Femur (tissue), 1 donor: ENCODE results near the gene TNRC6C.

Experiments
- DNase-seq: peaks from one replicate; pipeline ENCODE4 v3.0.0-alpha.2; 2017

Gene TNRC6C, protein sequence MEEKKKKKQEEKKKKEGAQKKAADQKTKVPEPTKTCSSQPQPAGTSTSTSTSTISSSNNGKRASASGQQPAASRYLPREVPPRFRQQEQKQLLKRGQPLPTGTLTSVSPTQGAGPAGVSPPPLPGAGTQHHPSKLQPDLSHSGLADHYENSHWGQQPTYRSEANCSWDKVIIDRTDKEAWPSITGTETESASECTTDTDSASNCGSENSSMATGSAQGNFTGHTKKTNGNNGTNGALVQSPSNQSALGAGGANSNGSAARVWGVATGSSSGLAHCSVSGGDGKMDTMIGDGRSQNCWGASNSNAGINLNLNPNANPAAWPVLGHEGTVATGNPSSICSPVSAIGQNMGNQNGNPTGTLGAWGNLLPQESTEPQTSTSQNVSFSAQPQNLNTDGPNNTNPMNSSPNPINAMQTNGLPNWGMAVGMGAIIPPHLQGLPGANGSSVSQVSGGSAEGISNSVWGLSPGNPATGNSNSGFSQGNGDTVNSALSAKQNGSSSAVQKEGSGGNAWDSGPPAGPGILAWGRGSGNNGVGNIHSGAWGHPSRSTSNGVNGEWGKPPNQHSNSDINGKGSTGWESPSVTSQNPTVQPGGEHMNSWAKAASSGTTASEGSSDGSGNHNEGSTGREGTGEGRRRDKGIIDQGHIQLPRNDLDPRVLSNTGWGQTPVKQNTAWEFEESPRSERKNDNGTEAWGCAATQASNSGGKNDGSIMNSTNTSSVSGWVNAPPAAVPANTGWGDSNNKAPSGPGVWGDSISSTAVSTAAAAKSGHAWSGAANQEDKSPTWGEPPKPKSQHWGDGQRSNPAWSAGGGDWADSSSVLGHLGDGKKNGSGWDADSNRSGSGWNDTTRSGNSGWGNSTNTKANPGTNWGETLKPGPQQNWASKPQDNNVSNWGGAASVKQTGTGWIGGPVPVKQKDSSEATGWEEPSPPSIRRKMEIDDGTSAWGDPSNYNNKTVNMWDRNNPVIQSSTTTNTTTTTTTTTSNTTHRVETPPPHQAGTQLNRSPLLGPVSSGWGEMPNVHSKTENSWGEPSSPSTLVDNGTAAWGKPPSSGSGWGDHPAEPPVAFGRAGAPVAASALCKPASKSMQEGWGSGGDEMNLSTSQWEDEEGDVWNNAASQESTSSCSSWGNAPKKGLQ (N-terminal part only)

DNA sequence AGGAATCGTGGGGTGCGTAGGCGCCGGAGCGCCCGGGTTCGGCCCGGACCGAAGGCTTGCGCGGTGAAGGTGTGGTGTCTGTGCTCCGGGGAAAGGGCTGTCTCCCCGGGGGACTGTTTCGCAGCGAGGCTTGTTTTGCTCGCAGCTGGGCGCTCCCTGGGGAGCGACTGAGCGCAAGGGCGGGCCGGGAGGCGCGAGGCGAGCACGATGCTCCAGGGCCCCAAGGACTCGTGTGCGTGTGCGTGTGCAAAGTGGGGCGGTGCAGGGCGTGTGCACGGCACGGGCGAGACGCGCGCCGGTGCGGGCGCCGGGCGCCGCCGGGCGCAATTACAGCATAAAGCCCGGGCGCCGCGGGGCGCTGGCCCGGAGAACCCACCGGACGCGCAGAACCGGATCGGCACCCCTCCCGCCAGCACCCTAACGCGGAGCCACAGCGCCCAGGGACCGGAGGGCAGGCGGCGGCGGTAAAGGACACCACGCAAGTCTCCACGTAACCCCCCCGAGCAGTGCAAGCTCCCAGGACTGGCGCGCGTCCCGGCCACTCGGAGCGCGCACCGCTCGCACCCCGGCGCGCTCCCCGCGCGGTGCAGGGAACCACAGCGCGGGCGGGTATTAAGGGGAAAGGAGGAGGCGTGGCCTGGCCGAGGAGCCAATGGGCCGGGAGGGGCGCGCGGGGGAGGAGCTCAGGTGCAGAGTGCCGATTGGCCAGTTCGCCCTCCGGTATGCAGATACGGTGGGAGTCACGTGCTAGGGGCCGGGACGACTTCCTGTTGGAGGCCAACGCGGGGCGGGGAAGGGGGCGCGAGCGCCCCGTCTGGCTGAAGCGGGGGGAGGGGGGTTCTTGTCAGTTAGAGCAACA is at the start of gene TNRC6C:
Gene TNRC6C (plus strand): TSS at position 847 of the 859 bp plus-strand sequence. CDS start 45,504 bp downstream, outside the sequence.
- DNase-seq: peak; percentile 100

DNA sequence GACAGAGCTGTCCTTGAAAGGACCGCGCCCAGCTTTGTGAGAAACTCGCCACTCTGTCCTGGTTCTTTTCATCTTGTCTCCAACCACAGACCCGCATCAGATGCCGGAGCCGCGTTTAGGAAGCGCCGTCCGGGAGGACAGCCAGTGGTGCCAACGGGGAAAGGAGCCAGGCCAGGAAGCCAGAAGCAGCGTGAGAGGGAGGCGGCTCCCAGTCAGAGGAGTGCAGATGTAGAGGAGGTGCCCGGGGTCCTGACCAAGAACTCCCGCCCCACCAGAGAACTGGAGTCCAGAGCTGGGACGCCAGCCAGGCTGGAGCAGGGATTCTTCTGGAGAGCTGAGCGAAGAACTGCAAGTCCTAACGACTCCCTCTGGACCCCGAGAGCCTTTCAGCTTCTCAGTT is 49.3 kb upstream of the TNRC6C start:
- peak; percentile 85 for DNase-seq

DNA sequence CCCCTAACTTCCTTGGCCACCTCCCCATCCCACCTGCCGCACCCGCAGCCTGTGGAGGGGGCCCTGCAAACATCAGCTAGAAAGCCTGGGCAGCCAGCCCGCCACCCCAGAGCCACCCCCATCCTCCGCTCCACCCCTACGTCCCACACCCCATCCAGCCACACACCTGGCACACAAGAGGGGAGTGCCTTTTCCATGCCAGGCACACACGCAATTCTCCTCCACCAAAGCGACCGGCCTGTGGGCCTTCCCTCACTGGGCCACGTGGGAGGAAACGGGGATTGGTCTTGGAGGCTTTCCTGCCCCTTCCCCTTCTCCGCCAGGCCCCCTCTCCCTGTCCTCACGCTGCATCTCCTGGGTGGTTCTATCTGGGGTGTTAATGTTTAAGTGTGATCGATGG is 48.7 kb upstream of the TNRC6C start:
- DNase-seq: no peak

DNA sequence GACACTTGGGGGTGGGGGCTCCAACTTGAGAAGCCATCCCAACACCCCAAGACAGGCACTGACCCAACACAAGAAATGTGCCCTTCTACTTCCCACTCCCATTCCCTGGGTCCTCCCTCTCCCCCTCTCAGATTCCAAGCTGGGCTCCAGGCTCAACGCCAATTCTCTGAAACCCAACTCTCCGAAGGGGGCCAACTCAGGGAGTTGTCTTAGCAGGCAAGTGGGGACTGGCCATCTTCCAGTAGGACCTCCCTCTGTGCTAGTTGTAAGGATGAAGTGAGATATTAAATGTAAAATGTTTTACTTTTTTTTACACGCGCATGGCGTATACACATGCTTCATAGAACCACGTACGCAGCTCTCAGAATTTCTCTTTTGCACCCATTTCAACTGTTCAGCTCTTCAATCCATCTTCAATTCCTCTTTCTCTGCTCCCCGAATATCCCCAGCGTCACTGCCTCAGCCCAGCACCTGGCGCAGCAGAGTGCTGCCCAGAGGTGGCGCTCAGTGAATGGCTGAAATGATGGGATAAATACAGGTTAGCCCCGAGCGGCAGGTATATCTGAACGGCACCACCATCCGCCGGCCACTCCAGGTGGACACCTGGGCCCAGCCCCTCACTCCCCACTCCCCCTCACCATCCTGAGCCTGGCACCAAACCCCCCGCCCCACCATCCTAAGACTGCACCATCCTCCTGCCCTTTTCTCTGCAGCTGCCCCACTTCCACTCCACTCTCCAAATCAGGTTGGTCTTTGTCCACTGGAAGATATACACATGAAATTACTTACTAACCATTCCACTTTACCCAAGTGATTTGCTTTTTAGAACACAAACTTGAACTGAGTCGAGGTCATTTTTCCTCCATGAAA is 43.9 kb upstream of the TNRC6C start:
- peak; percentile 79 for DNase-seq

DNA sequence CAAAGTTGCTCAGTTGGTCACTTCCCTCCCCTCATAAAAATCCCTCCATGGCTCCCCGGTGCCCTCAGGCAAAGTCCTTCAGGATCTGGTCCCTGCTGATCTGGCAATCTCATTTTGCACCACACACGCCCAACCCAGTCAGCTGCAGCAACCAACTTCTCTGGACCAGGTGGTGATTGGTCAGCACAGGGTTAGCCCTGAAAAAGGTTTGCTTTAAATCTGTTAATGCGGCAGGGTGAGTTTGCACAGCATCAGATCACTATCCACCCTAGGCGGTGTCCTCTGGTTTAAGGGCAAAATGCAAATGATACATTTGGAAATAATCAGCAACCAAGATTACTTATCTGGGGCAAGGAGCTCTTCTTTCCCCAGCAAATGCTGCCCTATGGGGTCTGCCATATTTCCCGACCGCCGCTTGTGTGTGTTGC is 42.9 kb upstream of the TNRC6C start:
- DNase-seq: no peak

DNA sequence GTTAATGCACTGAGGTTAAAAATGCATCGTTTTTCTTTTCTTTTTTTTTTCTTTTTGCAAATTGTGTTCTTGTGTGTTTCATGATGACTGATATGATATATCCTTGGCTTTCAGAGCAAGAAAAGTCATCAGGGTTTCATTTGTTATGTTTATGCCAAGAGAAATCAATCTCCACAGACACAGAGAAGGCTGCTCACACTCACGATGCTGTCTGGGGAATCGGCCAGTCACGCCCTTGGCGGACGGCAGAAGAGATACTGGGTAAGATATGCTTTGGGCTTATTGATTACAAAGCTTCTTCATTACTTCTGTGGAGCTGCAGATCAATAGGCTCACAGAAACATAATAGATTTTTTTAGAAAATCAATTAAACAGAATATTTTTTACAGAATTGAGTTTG is 42.2 kb upstream of the TNRC6C start:
- DNase-seq: no peak

DNA sequence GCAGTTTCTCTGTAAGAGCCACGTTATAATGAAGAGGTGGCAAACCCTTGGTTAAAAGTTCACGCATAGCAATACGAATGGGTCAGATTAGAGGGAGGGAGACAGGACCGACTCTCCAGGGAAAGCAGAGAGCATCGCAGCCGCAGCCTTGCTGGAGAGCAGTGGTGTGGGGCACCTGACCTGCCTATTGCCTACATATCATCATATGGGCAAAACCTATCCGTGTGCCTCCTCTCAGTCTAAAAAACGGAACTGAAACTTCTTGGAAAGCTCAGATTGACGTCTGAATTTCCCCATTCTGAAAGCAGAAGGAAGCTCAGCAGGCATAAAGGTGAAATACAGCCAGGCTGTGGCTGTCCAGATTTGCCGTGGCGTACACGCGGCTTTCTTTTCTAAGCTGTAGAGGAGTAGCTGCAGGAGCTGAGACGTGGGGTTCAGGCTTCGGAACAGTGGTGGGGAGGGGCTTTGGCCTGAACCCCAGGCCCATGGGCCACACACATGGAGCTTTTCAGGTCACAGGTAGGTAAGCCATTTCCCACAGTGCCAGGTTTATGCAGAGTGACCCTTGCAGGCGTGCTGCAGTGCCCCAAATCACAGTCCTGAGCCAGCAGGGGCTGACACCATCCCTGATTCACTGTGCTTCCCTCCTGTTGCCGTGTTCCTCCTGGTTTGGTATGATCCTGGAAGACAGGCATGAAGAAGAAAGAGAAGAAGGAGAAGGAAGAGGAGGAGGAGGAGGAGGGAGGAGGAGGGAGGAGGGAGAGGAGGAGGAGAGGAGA is 41.6 kb upstream of the TNRC6C start:
- DNase-seq: no peak

DNA sequence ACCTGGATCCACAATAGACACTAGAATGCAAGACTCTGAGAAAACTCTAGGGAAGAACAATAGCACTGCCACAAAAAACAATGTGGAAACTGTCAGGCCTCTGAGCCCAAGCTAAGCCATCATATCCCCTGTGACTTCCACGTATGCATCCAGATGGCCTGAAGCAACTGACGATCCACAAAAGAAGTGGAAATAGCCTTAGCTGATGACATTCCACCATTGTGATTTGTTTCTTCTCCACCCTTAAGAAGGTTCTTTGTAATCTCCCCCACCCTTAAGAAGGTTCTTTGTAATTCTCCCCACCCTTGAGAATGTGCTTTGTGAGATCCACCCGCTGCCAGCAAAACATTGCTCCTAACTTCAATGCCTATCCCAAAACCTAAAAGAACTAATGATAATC is 39.2 kb upstream of the TNRC6C start:
- DNase-seq: no peak

DNA sequence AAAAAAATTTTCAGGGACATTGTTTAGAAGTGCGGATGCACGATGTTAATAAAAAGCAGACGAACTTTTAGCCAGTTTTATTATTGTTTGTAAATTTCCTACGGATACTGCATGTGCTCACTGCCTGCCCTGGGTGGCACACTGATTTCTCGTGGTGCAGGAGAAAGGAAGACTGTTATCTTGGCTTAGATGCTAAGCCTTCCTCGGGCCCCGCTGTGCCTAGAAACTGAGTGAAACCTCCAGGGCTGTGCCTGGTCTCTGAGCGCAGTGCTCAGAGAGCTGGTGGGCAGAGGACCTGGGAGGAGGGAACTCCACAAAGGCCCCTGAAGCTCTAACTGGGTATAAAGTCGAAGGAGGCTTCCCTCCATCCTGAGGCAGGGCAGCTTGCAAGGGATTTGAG is 35.4 kb upstream of the TNRC6C start:
- DNase-seq: no peak

DNA sequence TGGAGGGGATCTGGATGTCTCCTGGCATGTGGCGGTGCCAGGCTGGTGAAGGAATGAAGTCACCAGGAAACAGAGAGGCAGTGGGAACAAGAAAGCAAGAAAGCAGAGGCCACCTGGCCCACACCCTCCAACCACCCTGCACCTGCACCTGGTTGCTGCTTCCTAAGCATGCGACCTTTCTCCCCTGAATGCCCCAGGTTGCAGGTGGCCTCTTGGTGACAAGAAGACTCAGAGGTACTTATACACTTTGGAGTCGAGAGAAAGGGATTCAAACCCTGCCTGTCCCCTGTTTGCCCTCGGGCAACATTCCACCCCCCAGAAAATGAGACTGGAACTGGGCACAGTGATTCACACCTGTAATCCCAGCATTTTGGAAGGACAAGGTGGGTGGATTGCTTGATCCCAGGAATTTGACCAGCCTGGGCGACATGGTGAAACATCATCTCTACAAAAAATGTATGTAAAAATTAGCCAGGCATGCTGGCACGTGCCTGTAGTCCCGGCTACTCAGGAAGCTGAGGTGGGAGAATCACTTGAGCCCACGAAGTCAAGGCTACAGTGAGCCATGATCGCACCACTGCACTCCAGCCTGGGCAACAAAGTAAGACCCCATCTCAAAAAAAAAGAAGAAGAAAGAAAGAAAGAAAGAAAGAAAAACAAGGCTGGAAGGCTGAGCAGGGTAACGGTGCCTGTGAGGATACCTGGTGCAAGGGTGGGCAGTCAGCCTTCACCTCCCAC is 34.6 kb upstream of the TNRC6C start:
- no peak for DNase-seq

DNA sequence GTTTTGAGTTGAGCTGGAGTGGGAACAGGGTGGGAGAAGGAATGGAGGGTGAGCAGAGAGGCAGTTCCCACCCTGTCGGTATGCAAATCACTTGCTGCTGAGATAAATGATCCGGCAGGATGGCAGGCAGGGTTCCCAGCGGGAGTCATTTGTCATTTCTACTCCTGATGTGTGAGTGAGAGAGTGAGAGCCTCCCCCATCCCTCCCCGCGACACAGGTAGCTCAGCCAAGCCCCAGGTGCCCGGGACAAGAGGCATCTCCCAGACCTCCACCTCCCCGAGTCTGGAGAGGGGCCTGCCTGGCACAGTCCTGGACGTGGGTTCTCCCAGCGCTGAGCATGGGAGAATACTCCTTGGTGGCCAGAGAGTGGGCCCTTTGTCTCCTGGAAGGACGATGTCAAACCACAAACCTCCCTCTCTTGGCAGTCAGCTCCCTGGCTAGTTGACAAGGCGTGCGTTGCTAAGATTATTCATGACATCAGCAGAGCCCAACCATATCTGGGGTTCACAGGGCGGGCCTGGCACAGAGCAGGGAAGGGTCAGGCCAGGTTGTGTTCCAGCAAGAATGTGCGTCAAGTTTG is 33.7 kb upstream of the TNRC6C start:
- peak; percentile 78 for DNase-seq

DNA sequence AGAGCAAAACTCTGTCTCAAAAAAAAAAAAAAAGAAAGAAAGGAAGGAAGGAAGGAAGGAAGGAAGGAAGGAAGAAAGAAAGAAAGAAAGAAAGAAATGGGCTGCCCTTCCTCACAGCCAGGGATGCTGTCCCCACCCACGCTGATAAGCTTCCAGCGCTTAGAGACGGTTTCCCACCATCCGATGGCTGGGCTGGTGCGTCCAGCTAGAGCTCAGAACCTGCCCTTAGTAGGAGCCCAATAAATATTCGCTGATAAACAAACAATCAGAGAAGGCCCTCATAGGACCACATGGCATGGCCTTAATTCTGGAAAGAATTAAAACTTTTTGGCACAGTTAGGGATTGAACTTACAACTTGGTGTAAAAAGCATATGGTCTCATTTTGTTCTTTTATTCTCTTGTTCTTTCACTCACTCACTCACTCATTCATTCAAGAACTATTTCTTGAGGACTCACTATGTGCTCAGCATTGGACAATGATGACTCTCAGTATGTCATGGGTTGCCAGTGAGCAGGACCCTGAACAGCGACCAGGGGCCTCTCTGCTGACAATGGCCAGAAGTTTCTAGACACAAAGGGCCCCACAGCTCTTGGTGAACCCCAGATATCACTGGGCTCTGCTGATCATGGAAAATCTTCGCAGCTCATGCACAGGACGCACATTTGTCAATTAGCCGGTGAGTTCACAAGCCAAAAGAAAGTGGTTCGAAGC is 32.5 kb upstream of the TNRC6C start:
- no peak for DNase-seq

DNA sequence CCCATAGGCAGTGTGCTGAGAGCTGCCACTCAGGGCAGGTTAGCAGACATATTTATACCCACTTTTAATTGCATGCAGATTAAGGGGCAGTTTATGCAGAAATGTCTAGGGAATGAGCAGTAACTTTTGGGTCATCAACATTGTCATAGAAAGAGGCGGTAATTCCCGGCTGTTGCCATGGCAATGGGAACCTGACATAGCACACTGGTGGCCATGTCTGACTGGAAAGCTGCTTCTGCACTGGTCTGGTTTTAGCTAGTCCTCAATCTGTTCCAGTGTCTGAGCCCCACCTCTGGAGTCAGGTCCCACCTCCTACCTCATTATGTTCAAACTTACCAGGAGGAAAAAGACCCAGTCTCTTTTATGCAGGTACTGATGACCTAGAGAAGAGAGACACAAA is 31.5 kb upstream of the TNRC6C start:
- no peak for DNase-seq

DNA sequence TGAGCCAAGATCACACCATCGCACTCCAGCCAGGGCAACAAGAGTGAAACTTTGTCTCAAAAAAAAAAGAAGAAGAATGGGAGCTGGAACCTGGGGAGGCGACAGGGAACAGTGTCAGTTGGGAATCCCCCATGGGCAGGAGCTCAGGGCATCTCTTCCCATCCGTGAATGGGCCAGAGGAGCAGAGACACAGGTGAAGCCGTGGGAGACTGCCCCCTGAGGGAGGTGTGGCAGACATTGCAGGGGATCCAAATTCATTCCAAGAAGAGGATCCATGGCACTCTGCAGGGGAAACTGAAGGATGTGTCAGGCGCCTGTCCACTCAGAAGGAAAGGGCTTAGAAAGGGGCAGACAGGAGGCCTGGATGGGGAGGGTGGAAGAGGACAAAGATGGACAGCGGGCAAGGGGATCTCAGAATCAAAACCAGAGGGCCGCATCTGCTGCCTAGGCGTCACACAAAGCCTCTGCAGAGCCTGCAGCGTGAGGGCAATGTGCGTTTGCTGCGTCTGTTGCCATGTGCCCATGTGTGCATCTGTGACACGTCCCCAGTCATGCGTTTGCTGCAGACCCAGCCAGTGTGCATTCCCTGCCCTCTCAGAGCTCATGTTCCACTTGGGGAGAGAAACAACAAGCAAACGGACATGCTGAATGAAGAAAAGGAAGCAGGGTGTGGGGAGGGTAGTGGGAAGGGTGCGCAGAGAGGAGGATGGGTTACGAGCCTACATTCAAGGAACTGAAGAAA is 30.6 kb upstream of the TNRC6C start:
- no peak for DNase-seq

DNA sequence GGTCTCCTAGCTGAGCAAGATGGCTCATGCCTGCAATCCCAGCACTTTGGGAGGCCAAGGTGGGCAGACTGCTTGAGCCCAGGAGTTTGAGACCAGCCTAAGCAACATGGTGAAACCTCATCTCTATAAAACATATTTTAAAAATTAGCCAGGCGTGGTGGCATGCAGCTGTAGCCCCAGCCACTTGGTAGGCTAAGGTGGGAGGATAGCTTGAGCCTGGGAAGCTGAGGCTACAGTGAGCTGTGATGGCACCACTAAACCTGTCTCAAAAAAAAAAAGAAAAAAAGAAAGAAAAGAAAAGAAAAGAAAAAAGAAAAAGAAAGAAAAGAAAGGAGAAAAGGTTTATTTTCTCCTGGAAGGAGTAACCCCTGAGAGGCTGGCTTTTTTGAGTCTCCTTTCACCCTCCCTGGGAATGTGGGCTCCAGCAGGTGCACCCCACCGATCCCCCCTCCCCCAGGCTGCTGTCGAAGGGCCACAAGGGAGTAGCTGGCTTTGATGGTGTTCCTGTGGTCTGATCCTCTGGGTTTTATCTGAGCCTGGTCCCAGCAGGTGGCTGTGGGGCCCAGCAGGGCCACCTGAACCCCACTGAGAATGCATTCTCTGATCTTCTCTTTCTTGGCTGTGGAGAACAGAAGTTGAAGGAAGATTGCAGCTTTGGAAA is 29.9 kb upstream of the TNRC6C start:
- no peak for DNase-seq

DNA sequence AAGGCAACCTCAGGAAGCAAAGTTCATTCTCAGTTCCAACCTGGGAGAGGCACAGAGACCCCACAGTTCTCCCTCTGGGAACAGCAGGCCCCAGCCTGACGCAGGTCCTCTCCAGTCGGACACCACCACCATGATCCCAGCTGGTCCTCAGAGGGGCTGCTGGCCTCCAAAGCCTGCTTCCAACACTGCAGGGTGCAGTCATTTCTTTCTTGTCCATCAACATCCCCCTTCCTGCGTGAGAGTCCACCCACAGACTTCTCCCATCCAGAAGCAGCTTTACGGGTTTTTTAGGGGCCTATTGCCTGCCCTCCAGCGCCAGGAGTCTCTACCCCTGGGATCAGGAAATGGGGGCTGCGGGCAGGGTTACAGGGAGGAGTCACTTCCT is 29.3 kb upstream of the TNRC6C start:
- DNase-seq: no peak

DNA sequence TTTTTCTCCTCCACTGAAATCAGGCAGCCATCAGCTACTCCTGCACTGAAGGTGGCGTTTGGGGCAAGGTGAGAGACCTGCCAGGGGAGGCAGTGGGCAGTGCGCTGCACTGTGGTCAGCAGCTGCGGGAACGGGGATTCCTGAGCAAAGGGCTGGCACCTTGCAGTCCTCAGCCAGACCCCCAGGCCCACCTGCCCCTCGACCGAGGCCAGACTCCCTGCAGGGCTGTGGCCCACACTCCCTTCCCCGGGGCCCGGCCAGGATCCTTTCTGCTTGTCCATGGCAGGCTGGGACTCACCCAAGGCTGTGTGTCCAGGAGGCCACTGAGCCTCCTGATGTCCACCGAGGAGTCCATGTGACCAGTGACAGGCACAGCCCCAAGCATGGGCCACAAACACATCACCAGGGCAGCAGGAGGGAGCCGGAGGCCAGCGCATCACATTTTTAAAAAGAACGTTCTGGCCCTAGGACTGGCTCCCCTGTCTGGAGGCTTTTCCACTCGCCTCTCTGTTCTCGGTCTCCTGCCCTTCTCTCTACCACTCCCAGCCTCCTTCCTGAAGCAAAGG is 28.5 kb upstream of the TNRC6C start:
- DNase-seq: no peak
